Sigmoid colon (tissue), 7 donors: ENCODE results near the gene RASD1. TPM values are rescaled to one million over a fixed set of nuclear protein-coding genes. Genes with fewer than 3 reads are reported as not detected.

Experiments used
- DNase-seq: peaks from one replicate; pipeline ENCODE4 v3.0.0-alpha.2; 2019
- H3K27ac ChIP-seq, 4 donors: fragments of 200-600 bp; sonication (generic); one replicate each; pipeline ENCODE4 v1.5.1; 2016 to 2019; ENCODE audit warnings: mild to moderate bottlenecking in 1 of 4
- H3K27me3 ChIP-seq, 3 donors: fragments of 200-600 bp; sonication (generic); one replicate each; pipeline ENCODE4 v1.5.1; 2019; ENCODE audit warnings: mild to moderate bottlenecking in 1 of 3
- H3K36me3 ChIP-seq, 4 donors: fragments of 200-600 bp; sonication (generic); one replicate each; pipeline ENCODE4 v1.5.1; 2016 to 2019
- H3K4me1 ChIP-seq, 4 donors: fragments of 200-600 bp; sonication (generic); one replicate each; pipeline ENCODE4 v1.5.1; 2017 to 2019
- H3K4me3 ChIP-seq, 4 donors: fragments of 200-600 bp; sonication (generic); one replicate each; pipeline ENCODE4 v1.5.1; 2017 to 2019; ENCODE audit warnings: mild to moderate bottlenecking in 2 of 4, moderate library complexity in 1 of 4
- H3K9me3 ChIP-seq, 4 donors: fragments of 200-600 bp in 3 of 4; sonication (generic) in 3 of 4; one replicate each; pipeline versions ENCODE4 v1.5.1 to v1.6.1; 2013 to 2019
- EP300 ChIP-seq, 4 donors: sonication (generic); formaldehyde crosslinking; IDR thresholded peaks; one replicate each; pipeline ENCODE4 v1.6.1; 2017; ENCODE audit warnings: antibody characterized with exemption in 4 of 4
- POLR2A ChIP-seq, 2 donors: fragments of 450-650 bp; IDR thresholded peaks; one replicate each; pipeline ENCODE4 v1.6.1; 2016; ENCODE audit warnings: antibody characterized with exemption in 2 of 2, mild to moderate bottlenecking in 2 of 2, moderate library complexity in 2 of 2
- POLR2AphosphoS5 ChIP-seq, 4 donors: sonication (generic); formaldehyde crosslinking; IDR thresholded peaks; one replicate each; pipeline ENCODE4 v1.6.1; 2017; ENCODE audit warnings: antibody characterized with exemption in 4 of 4
- WGBS, 2 donors: extraction: QIAGEN DNeasy Blood & Tissue Kit; methylation state at CpG; one replicate each; pipeline ENCODE4 v1.1.7; 2013; 5-methylcytosine and 5-hydroxymethylcytosine counted together
- intact Hi-C: fragments of 100-400 bp; cut with DNase I; formaldehyde crosslinking; loops from one replicate; pipeline ENCODE4 v1.15.1; 2023
- polyA plus RNA-seq, 3 donors: library from polyadenylated mRNA; stranded (reverse); fragments of 200-250 nt; gene quantifications; one replicate each; pipeline ENCODE4 v1.2.3, GENCODE V29; 2013
- total RNA-seq, 4 donors: library from RNA; depleted of rRNA; stranded (reverse); fragments of >200 nt; gene quantifications; one replicate each; pipeline ENCODE4 v1.1.0, GENCODE V29; 2016
- TF ChIP-seq, protein P1 (sequence below), 4 experiments: fragments of 450-650 bp in 3 of 4; fragments of 200-600 bp in 1 of 4; IDR thresholded peaks; one replicate each; pipeline ENCODE4 v1.5.1; 2016 to 2019; ENCODE audit warnings: antibody characterized with exemption in 4 of 4, mild to moderate bottlenecking in 3 of 4, moderate library complexity in 2 of 4
- donor health status: healthy with polysubstance abuse.
- donor health status: Bipolar disorder and iron deficiency.
- donor health status: healthy.

RASD1 gene
- total and polyA plus RNA-seq, 7 donors: 5.8 to 40.8 (median 12.5) TPM

DNA sequence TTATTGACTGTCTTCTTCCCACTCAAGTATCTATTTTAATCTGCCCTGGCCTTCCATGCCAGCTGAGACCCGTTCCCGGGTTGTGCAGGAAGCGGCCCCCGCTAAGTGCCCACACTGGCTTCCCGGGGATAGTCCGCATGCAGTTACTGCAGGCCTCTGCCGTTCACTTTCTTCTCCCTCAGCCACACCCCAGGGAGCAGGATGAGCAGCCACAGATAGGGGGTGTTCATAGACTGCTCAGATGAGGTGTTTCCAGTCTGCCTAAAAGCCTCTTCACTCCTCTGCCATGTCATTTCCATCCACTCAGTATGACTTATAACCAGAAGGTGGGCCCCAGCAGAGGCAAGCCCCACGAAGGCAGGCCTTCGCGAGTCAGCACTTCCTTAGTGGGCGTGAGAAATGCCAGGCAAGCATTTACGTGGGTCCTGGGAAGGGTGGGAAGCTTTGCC, 11.7 kb downstream of the RASD1 start:
- peaks cover 0 to 28% (median 3%) of the 10 kb centered on the region in 4 donors for H3K4me1 ChIP-seq
- no peak for DNase-seq
- TF ChIP-seq POLR2AphosphoS5 (IDR thresholded peaks at IDR 0.05) (no peak), POLR2A (IDR thresholded peaks at IDR 0.05) (no peak), EP300 (IDR thresholded peaks at IDR 0.05) (no peak)
- TF ChIP-seq, protein P1, sequence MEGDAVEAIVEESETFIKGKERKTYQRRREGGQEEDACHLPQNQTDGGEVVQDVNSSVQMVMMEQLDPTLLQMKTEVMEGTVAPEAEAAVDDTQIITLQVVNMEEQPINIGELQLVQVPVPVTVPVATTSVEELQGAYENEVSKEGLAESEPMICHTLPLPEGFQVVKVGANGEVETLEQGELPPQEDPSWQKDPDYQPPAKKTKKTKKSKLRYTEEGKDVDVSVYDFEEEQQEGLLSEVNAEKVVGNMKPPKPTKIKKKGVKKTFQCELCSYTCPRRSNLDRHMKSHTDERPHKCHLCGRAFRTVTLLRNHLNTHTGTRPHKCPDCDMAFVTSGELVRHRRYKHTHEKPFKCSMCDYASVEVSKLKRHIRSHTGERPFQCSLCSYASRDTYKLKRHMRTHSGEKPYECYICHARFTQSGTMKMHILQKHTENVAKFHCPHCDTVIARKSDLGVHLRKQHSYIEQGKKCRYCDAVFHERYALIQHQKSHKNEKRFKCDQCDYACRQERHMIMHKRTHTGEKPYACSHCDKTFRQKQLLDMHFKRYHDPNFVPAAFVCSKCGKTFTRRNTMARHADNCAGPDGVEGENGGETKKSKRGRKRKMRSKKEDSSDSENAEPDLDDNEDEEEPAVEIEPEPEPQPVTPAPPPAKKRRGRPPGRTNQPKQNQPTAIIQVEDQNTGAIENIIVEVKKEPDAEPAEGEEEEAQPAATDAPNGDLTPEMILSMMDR (IDR thresholded peaks at IDR 0.05): no peak
- H3K4me3 ChIP-seq: no peak overlapping the region
- peaks cover 0 to 37% (median 4%) of the 10 kb centered on the region in 4 donors for H3K36me3 ChIP-seq
- no peak overlapping the region for H3K27ac ChIP-seq
- no peaks in the 10 kb centered on the region for H3K9me3 ChIP-seq
- 49 to 79% methylated on average over 12 of the region's 12 CpGs for WGBS, 2 donors
- intact Hi-C loops: no loop called here
- no peaks in the 10 kb centered on the region for H3K27me3 ChIP-seq

DNA sequence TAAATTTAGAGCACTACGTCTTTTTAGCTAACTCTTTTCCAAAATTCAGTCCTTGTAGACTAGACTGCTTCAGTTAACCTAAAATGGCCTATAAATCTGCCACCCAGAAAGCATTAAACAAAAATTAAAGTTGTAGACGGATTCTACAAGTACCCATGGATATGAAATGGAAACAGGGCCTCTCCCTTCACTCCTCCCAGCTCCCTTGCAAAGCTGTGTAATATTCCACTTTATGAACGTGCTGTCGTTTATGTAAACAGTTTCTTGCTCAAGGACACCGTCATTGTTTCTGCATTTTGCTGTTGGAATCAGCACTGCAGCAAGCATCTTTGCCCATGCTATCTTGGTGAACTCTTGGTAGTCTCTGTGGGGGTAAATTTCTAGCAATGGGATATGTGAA, 14.3 kb downstream of the RASD1 start:
- H3K27me3 ChIP-seq: no peaks in the 10 kb centered on the region
- H3K36me3 ChIP-seq: peaks cover 0 to 22% (median 0%) of the 10 kb centered on the region in 4 donors
- H3K27ac ChIP-seq: no peak overlapping the region
- 58 to 82% methylated on average over 5 of the region's 5 CpGs for WGBS, 2 donors
- no peak for DNase-seq
- TF ChIP-seq, protein P1 (IDR thresholded peaks at IDR 0.05): no peak
- TF ChIP-seq EP300 (IDR thresholded peaks at IDR 0.05) (no peak), POLR2AphosphoS5 (IDR thresholded peaks at IDR 0.05) (no peak), POLR2A (IDR thresholded peaks at IDR 0.05) (no peak)
- H3K4me3 ChIP-seq: no peak overlapping the region
- H3K9me3 ChIP-seq: no peaks in the 10 kb centered on the region
- intact Hi-C loops: no loop called here
- peaks cover 0 to 50% (median 25%) of the 10 kb centered on the region in 4 donors for H3K4me1 ChIP-seq

DNA sequence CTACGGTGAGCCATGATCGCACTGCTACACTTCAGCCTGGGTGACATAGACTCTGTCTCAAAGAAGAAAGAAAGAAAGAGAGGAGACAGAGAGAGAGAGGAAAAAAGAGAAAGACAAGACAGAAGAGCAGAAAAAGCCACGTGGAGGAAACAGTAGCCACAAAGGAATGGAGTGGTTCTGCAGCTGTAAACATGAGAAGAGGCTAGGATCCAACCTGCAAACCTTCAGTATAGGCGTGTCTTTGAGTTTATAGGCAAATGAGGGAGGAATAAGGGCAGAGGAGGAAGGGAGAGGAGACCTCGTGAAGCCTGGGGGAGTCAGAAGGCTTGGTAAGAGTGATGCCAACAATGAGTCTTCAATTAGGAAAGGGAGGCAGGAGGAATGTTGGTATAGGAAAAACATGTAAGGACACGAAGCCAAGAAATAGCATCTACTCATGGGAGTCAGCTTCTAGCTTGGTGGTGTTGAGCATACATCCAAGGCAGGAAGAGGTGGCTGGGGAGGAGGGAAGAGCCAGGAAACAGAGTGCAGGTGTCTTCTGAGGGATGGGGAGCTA, 15.5 kb downstream of the RASD1 start:
- H3K27ac ChIP-seq: no peak overlapping the region
- no peak for DNase-seq
- H3K4me3 ChIP-seq: no peak overlapping the region
- intact Hi-C loops: no loop called here
- H3K27me3 ChIP-seq: no peaks in the 10 kb centered on the region
- peaks cover 0 to 50% (median 28%) of the 10 kb centered on the region in 4 donors for H3K4me1 ChIP-seq
- WGBS, 2 donors: 57 to 62% methylated on average over 6 of the region's 6 CpGs
- H3K9me3 ChIP-seq: no peaks in the 10 kb centered on the region
- peaks cover 0 to 15% (median 0%) of the 10 kb centered on the region in 4 donors for H3K36me3 ChIP-seq
- no peak for TF ChIP-seq EP300 (IDR thresholded peaks at IDR 0.05)
- TF ChIP-seq POLR2AphosphoS5 (IDR thresholded peaks at IDR 0.05): no peak
- no peak for TF ChIP-seq POLR2A (IDR thresholded peaks at IDR 0.05)
- TF ChIP-seq, protein P1 (IDR thresholded peaks at IDR 0.05): no peak

DNA sequence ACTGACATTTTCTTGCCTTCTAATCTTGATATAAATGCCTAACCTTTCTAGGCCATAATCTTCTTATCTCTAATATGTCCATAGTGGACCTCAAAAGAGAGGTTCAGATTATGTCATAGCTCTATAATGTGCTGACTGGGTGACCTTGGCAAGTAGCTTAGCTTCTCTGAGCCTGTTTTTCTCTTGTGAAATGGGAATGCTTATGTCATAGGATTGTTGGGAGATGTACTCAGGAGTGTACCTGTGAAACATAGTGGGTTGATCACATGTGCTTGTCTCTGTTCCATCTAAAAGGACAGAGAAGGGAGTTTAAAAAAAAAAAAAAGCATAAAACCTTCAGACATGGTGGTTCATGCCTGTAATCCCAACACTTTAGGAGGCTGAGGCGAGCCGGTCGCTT, 17.0 kb downstream of the RASD1 start:
- TF ChIP-seq EP300 (IDR thresholded peaks at IDR 0.05) (no peak), POLR2A (IDR thresholded peaks at IDR 0.05) (no peak), POLR2AphosphoS5 (IDR thresholded peaks at IDR 0.05) (no peak)
- TF ChIP-seq, protein P1 (IDR thresholded peaks at IDR 0.05): no peak
- Histone ChIP-seq H3K27ac (no peak overlapping the region), H3K27me3 (no peaks in the 10 kb centered on the region), H3K4me1 (peaks cover 0 to 50% (median 28%) of the 10 kb centered on the region in 4 donors), H3K4me3 (no peak overlapping the region), H3K36me3 (peaks cover 0 to 15% (median 0%) of the 10 kb centered on the region in 4 donors), H3K9me3 (no peaks in the 10 kb centered on the region)
- intact Hi-C loops: loop anchor here (5.0 kb wide), 1 partner anchor 113 kb away; the partner anchor contains the start of gene PEMT
- no peak for DNase-seq
- 96 to 99% methylated on average over 3 of the region's 3 CpGs for WGBS, 2 donors
